AG04450 (cell line): ENCODE data around the gene PARM1. TPM values are rescaled to one million over a fixed set of nuclear protein-coding genes. Genes with fewer than 3 reads are reported as not detected.

Experiments used
- CTCF ChIA-PET: fragments of 300-600, 350-600 bp; formaldehyde crosslinking; extraction: SDS; loops from one replicate; lab custom pipeline; 2022; ENCODE audit warnings: antibody characterized with exemption, inconsistent platforms; lab: Charles Lee
- POLR2A ChIA-PET: fragments of 350-600 bp; formaldehyde crosslinking; extraction: SDS; loops from one replicate; lab custom pipeline; 2021; ENCODE audit warnings: antibody characterized with exemption, inconsistent platforms; lab: Yijun Ruan, JAX
- DNase-seq: peaks from one replicate; pipeline ENCODE4 v3.0.0-alpha.2; 2011; ENCODE audit warnings: low read depth, low spot score
- H3K27ac ChIP-seq: one replicate; pipeline ENCODE4 v1.5.1; 2012; ENCODE audit warnings: low read depth, low read length, control low read depth
- H3K27me3 ChIP-seq: one replicate; pipeline ENCODE4 v1.6.0; 2012; ENCODE audit warnings: low read length; ENCODE audit not compliant: control insufficient read depth, insufficient read depth
- H3K4me3 ChIP-seq: 2 replicates; pipeline ENCODE4 v1.5.1; 2011; ENCODE audit warnings: mild to moderate bottlenecking, low read depth, low read length, control low read depth
- H3K9me3 ChIP-seq: 2 replicates; pipeline ENCODE4 v1.5.1; 2012; ENCODE audit warnings: low read length; ENCODE audit not compliant: control insufficient read depth, insufficient read depth
- CTCF ChIP-seq: IDR thresholded peaks from 2 replicates; pipeline ENCODE4 v1.5.1; 2011; ENCODE audit warnings: low read depth, low read length, control low read depth, inconsistent platforms
- polyA plus RNA-seq: library from polyadenylated mRNA; depleted of rRNA; stranded (reverse); fragments of >200 nt; gene quantifications from 2 replicates; pipeline ENCODE4 v1.2.3, GENCODE V29; 2011; rRNA removed

The PARM1 gene
- polyA plus RNA-seq, 1 experiment, result 0.10 TPM

- no peak overlapping the region for H3K4me3 ChIP-seq
- no peak for TF ChIP-seq CTCF
- POLR2A ChIA-PET, result no interaction called here
- H3K9me3 ChIP-seq, result no peaks in the 10 kb centered on the region
- H3K27me3 ChIP-seq, result no peaks in the 10 kb centered on the region
- DNase-seq, result no peak
- CTCF ChIA-PET, result no interaction called here
- no peak overlapping the region for H3K27ac ChIP-seq
These were observed 154.9 kb downstream of the PARM1 start for GRCh38 chr4:75087865-75088264.

- TF ChIP-seq CTCF, result no peak
- DNase-seq, result no peak
- ChIA-PET CTCF (no interaction called here), POLR2A (no interaction called here)
- no peak overlapping the region for H3K4me3 ChIP-seq
- H3K27me3 ChIP-seq, result no peaks in the 10 kb centered on the region
- H3K9me3 ChIP-seq, result no peaks in the 10 kb centered on the region
- no peak overlapping the region for H3K27ac ChIP-seq
These were observed 156.3 kb downstream of the PARM1 start for GRCh38 chr4:75089206-75089605.

DNA sequence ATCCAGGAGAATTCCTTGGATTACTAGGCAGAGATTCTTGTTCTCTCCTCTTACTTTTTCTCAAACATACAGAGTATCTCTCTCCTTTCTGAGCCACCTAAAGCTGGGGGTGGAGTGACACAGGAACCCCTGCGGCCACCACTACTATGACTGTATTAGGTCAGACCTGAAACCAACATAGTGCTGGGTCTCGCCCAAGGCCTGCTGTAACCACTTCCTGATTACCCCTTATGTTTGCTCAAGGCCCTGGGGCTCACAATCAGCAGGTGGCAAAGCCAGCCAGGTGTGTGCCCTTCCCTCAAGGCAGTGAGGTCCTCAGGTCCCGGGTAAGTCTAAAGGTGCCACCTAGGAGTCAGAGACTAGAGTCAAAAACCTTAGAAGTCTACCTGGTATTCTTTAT, 166.4 kb downstream of the PARM1 start:
- no peak for DNase-seq
- ChIA-PET CTCF (no interaction called here), POLR2A (no interaction called here)
- H3K27ac ChIP-seq, result no peak overlapping the region
- no peaks in the 10 kb centered on the region for H3K27me3 ChIP-seq
- no peak overlapping the region for H3K4me3 ChIP-seq
- no peak for TF ChIP-seq CTCF
- H3K9me3 ChIP-seq, result no peaks in the 10 kb centered on the region

Other genes with a start within 250 kb of the PARM1 start
- gene BTC, start 138.6 kb upstream of the PARM1 start, polyA plus RNA-seq, result not detected in 2 replicates